Neural cell (in vitro differentiated cells): ENCODE measurements around the gene SYK. TPM values are rescaled to one million over a fixed set of nuclear protein-coding genes. Genes with fewer than 3 reads are reported as not detected.

Source experiments
- H2AFZ ChIP-seq: fragments of 200-600, 300-800 bp; sonication (generic), shearing (Covaris generic); 2 replicates; pipeline ENCODE4 v1.6.0; 2014; ENCODE audit warnings: low read depth, mild to moderate bottlenecking, antibody characterized with exemption, low read length, moderate library complexity
- H3F3A ChIP-seq: fragments of 200-600 bp; shearing (Covaris generic); 2 replicates; pipeline ENCODE4 v1.6.1; 2016; ENCODE audit warnings: mild to moderate bottlenecking, moderate library complexity, mixed read lengths, antibody characterized with exemption, low read length; ENCODE audit not compliant: insufficient read depth, poor library complexity, severe bottlenecking
- H3K27ac ChIP-seq: fragments of 200-600, 300-800 bp; sonication (generic), shearing (Covaris generic); 2 replicates; pipeline ENCODE4 v1.5.1; 2014; ENCODE audit warnings: mild to moderate bottlenecking, low read length, moderate library complexity
- H3K27me3 ChIP-seq: fragments of 300-800, 200-600 bp; sonication (generic), shearing (Covaris generic); 2 replicates; pipeline ENCODE4 v1.6.0; 2014; ENCODE audit warnings: mild to moderate bottlenecking, low read depth, low read length, moderate library complexity; ENCODE audit not compliant: insufficient read depth
- H3K36me3 ChIP-seq: fragments of 300-800, 200-600 bp; sonication (generic), shearing (Covaris generic); 2 replicates; pipeline ENCODE4 v1.5.1; 2014; ENCODE audit warnings: mild to moderate bottlenecking, antibody characterized with exemption, low read length, moderate library complexity; ENCODE audit not compliant: insufficient read depth
- H3K4me2 ChIP-seq: fragments of 300-800, 200-600 bp; sonication (generic), shearing (Covaris generic); 2 replicates; pipeline ENCODE4 v1.6.0; 2014; ENCODE audit warnings: mild to moderate bottlenecking, low read length
- H3K4me3 ChIP-seq: fragments of 300-800, 200-600 bp; sonication (generic), shearing (Covaris generic); 2 replicates; pipeline ENCODE4 v1.5.1; 2014; ENCODE audit warnings: mild to moderate bottlenecking, low read length, moderate library complexity
- H3K79me2 ChIP-seq: fragments of 200-600 bp; shearing (Covaris generic); replicated peaks from 2 replicates; pipeline ENCODE4 v1.6.0; 2014; ENCODE audit warnings: mild to moderate bottlenecking, low read length, moderate library complexity; ENCODE audit not compliant: insufficient read depth
- H3K9ac ChIP-seq: fragments of 300-800, 200-600 bp; sonication (generic), shearing (Covaris generic); 2 replicates; pipeline ENCODE4 v1.6.1; 2016; ENCODE audit warnings: mild to moderate bottlenecking, low read length, mixed read lengths
- H3K9me2 ChIP-seq: fragments of 200-600 bp; shearing (Covaris generic); 2 replicates; pipeline ENCODE4 v1.6.1; 2016; ENCODE audit warnings: mild to moderate bottlenecking, low read length, mixed read lengths; ENCODE audit not compliant: insufficient read depth
- H3K9me3 ChIP-seq: fragments of 200-600, 300-800 bp; sonication (generic), shearing (Covaris generic); 2 replicates; pipeline ENCODE4 v1.6.1; 2016; ENCODE audit warnings: mild to moderate bottlenecking, mixed run types, low read length, moderate library complexity, mixed read lengths
- H4K20me1 ChIP-seq: fragments of 200-600 bp; shearing (Covaris generic); 2 replicates; pipeline ENCODE4 v1.6.1; 2016; ENCODE audit warnings: mild to moderate bottlenecking, mixed run types; ENCODE audit not compliant: insufficient read depth
- CTCF ChIP-seq: fragments of 450-650 bp; IDR thresholded peaks from 2 replicates; pipeline ENCODE4 v1.5.1; 2014; ENCODE audit warnings: antibody characterized with exemption, mild to moderate bottlenecking, moderate library complexity; ENCODE audit not compliant: poor library complexity, severe bottlenecking
- EP300 ChIP-seq: fragments of 450-650 bp; conservative IDR thresholded peaks from 2 replicates; pipeline ENCODE4 v1.6.1; 2014; ENCODE audit warnings: antibody characterized with exemption, mild to moderate bottlenecking, moderate library complexity; ENCODE audit not compliant: poor library complexity, severe bottlenecking
- EZH2 ChIP-seq: fragments of 200-600, 300-800 bp; shearing (Covaris generic), sonication (generic); IDR thresholded peaks from 2 replicates; pipeline ENCODE4 v1.6.1; 2014; ENCODE audit warnings: antibody characterized with exemption, low read length, borderline replicate concordance, mild to moderate bottlenecking; ENCODE audit not compliant: insufficient read depth, poor library complexity, severe bottlenecking
- MXI1 ChIP-seq: fragments of 450-650 bp; conservative IDR thresholded peaks from 2 replicates; pipeline ENCODE4 v1.6.1; 2014; ENCODE audit warnings: antibody characterized with exemption, mild to moderate bottlenecking; ENCODE audit not compliant: poor library complexity, severe bottlenecking
- POLR2AphosphoS5 ChIP-seq: IDR thresholded peaks from 2 replicates; pipeline ENCODE4 v1.6.1; 2012
- RAD21 ChIP-seq: fragments of 450-650 bp; conservative IDR thresholded peaks from 2 replicates; pipeline ENCODE4 v1.6.1; 2014; ENCODE audit warnings: antibody characterized with exemption, mild to moderate bottlenecking, moderate library complexity
- SMC3 ChIP-seq: fragments of 450-650 bp; conservative IDR thresholded peaks from 2 replicates; pipeline ENCODE4 v1.6.1; 2014; ENCODE audit warnings: antibody characterized with exemption, mild to moderate bottlenecking, moderate library complexity; ENCODE audit not compliant: poor library complexity
- TAF1 ChIP-seq: IDR thresholded peaks from 2 replicates; pipeline ENCODE4 v1.6.1; 2012; ENCODE audit warnings: low read depth
- polyA plus RNA-seq: library from polyadenylated mRNA; depleted of rRNA; stranded (reverse); fragments of >200 nt; gene quantifications from 2 replicates; pipeline ENCODE4 v1.2.3, GENCODE V29; 2014
- TF ChIP-seq, protein P1 (sequence below): IDR thresholded peaks from 2 replicates; pipeline ENCODE4 v1.6.1; 2012; ENCODE audit warnings: borderline replicate concordance

The SYK gene
- polyA plus RNA-seq, 1 donor from 2014 or later = not detected

- Histone ChIP-seq H2AFZ (no peak overlapping the region), H4K20me1 (no peaks in the 10 kb centered on the region), H3K36me3 (no peaks in the 10 kb centered on the region), H3F3A (no peaks in the 10 kb centered on the region), H3K27ac (no peak overlapping the region), H3K27me3 (no peaks in the 10 kb centered on the region), H3K9ac (no peak overlapping the region), H3K4me3 (no peak overlapping the region), H3K9me3 (no peaks in the 10 kb centered on the region), H3K4me2 (no peak overlapping the region), H3K9me2 (no peaks in the 10 kb centered on the region), H3K79me2 (no peaks in the 10 kb centered on the region)
- no peak for TF ChIP-seq POLR2AphosphoS5
- TF ChIP-seq EP300 = no peak
- TF ChIP-seq MXI1 = no peak
- no peak for TF ChIP-seq CTCF
- TF ChIP-seq TAF1 = no peak
- no peak for TF ChIP-seq RAD21
- TF ChIP-seq EZH2 = no peak
- TF ChIP-seq SMC3 = no peak
- TF ChIP-seq, protein P1, sequence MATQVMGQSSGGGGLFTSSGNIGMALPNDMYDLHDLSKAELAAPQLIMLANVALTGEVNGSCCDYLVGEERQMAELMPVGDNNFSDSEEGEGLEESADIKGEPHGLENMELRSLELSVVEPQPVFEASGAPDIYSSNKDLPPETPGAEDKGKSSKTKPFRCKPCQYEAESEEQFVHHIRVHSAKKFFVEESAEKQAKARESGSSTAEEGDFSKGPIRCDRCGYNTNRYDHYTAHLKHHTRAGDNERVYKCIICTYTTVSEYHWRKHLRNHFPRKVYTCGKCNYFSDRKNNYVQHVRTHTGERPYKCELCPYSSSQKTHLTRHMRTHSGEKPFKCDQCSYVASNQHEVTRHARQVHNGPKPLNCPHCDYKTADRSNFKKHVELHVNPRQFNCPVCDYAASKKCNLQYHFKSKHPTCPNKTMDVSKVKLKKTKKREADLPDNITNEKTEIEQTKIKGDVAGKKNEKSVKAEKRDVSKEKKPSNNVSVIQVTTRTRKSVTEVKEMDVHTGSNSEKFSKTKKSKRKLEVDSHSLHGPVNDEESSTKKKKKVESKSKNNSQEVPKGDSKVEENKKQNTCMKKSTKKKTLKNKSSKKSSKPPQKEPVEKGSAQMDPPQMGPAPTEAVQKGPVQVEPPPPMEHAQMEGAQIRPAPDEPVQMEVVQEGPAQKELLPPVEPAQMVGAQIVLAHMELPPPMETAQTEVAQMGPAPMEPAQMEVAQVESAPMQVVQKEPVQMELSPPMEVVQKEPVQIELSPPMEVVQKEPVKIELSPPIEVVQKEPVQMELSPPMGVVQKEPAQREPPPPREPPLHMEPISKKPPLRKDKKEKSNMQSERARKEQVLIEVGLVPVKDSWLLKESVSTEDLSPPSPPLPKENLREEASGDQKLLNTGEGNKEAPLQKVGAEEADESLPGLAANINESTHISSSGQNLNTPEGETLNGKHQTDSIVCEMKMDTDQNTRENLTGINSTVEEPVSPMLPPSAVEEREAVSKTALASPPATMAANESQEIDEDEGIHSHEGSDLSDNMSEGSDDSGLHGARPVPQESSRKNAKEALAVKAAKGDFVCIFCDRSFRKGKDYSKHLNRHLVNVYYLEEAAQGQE = no peak
Measured at GRCh38 chr9:90868555-90868954, 66.9 kb downstream of the SYK start.

DNA sequence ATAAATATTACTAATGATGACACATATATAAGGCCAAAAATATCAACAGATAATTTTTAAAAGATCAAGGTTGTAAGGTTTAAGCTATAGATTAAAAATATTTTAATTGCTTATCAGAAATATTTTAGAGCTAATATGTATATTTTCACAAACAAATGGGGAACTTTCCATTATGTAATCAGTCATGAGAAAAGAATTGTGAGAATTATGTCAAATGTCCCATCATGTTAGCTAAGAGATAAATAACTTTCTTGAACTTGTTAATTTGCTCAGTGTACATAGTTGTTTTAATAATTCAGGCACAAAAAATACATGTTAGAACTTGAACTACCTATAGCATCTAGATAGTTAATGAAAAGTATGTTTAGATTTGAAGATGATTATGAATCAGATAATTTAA lies 67.7 kb downstream of the SYK start:
- H3K4me2 ChIP-seq = no peak overlapping the region
- no peak overlapping the region for H3K27ac ChIP-seq
- H3K36me3 ChIP-seq = no peaks in the 10 kb centered on the region
- TF ChIP-seq EP300 = no peak
- TF ChIP-seq POLR2AphosphoS5 = no peak
- TF ChIP-seq SMC3 = no peak
- no peak for TF ChIP-seq CTCF
- TF ChIP-seq TAF1 = no peak
- TF ChIP-seq, protein P1 = no peak
- TF ChIP-seq RAD21 = no peak
- no peak for TF ChIP-seq MXI1
- no peak for TF ChIP-seq EZH2
- no peaks in the 10 kb centered on the region for H3F3A ChIP-seq
- H2AFZ ChIP-seq = no peak overlapping the region
- no peaks in the 10 kb centered on the region for H3K27me3 ChIP-seq
- H3K4me3 ChIP-seq = no peak overlapping the region
- no peak overlapping the region for H3K9ac ChIP-seq
- no peaks in the 10 kb centered on the region for H3K9me3 ChIP-seq
- H4K20me1 ChIP-seq = no peaks in the 10 kb centered on the region
- no peaks in the 10 kb centered on the region for H3K9me2 ChIP-seq
- no peaks in the 10 kb centered on the region for H3K79me2 ChIP-seq
